Measurements from ENCODE around the gene JAG1.

Gene JAG1

DNA sequence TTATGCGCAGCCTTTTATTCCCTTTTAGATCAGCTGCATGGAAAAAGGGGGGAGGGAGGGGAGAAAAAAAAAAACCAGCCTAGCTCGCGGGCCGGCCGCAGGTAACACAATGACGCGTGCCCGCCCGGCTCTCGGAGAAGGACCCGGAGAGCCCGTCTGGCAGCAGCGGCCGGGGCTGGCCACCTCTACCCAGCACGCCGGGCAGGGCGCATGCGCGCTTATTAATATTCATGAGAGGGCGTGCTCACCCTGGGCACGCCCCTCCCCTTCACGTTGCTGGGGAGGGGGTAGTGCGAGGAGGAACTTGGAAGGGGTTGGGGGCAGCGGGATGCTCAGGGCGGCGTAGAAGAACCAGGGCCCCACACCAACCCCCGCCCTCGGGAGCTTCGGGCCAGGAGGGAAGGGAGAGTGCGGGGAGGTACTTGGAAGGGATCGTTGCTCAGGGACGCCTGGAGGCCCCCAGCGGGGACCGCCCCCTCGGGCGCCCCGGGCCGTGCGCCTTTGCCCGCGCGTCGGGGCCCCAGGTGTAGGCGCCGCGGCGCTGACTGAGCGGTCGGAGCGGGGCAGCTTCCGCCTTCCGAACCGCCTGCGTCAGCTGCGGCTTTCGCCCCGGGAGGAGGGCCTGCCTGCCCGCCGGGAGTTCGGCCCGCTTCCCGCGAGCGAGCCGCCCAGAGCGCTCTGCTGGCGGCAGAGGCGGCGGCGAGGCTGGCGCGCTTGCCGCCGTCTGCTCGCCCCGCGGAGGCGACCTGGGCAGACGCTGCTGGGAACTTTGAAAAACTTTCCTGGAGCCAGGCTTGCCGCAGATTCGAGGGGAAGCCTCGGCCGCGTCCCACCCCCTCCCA lies at the start of gene JAG1:
Gene JAG1, minus strand, starts transcription at position 158 of the 842 bp plus-strand sequence. CDS start 469 bp downstream, outside the sequence.
- Histone ChIP-seq H3K36me3 (ENCODE audit: control insufficient read depth, low read length) (no peaks in the 10 kb centered on the region), H3K79me2 (ENCODE audit: control insufficient read depth, low read length) (no peaks in the 10 kb centered on the region), H3K4me3 (ENCODE audit: low read length) (peak within 1 kb of the TSS; percentile 74), H3K9me3 (ENCODE audit: control insufficient read depth, insufficient read depth, low read length) (no peaks in the 10 kb centered on the region), H4K20me1 (ENCODE audit: control insufficient read depth, insufficient read depth, low read depth, low read length) (no peaks in the 10 kb centered on the region; the same call in 1 of the 2 replicates), H3K4me1 (ENCODE audit: control insufficient read depth, low read length) (peaks cover 42% of the 10 kb centered on the region), H3K9me2 (replicated peaks; ENCODE audit: control insufficient read depth, low read length) (no peaks in the 10 kb centered on the region), H3K27me3 (ENCODE audit: control insufficient read depth, low read length) (peaks cover 56% of the 10 kb centered on the region), H3K4me2 (ENCODE audit: low read length) (peak within 1 kb of the TSS; percentile 67), H3K27ac (ENCODE audit: low read depth, low read length) (no peak within 1 kb of the TSS), H3F3A (ENCODE audit: control insufficient read depth, insufficient read depth) (0 out of 2 replicates have a peak, but pooled peaks cover 3% of the 10 kb centered on the region)
- no peak for TF ChIP-seq EZH2phosphoT487 (IDR thresholded peaks at IDR 0.05; ENCODE audit: borderline replicate concordance, low read length)
- TF ChIP-seq, protein P1, sequence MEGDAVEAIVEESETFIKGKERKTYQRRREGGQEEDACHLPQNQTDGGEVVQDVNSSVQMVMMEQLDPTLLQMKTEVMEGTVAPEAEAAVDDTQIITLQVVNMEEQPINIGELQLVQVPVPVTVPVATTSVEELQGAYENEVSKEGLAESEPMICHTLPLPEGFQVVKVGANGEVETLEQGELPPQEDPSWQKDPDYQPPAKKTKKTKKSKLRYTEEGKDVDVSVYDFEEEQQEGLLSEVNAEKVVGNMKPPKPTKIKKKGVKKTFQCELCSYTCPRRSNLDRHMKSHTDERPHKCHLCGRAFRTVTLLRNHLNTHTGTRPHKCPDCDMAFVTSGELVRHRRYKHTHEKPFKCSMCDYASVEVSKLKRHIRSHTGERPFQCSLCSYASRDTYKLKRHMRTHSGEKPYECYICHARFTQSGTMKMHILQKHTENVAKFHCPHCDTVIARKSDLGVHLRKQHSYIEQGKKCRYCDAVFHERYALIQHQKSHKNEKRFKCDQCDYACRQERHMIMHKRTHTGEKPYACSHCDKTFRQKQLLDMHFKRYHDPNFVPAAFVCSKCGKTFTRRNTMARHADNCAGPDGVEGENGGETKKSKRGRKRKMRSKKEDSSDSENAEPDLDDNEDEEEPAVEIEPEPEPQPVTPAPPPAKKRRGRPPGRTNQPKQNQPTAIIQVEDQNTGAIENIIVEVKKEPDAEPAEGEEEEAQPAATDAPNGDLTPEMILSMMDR (IDR thresholded peaks at IDR 0.05; ENCODE audit: low read depth, low read length, poor library complexity, severe bottlenecking) = no peak

DNA sequence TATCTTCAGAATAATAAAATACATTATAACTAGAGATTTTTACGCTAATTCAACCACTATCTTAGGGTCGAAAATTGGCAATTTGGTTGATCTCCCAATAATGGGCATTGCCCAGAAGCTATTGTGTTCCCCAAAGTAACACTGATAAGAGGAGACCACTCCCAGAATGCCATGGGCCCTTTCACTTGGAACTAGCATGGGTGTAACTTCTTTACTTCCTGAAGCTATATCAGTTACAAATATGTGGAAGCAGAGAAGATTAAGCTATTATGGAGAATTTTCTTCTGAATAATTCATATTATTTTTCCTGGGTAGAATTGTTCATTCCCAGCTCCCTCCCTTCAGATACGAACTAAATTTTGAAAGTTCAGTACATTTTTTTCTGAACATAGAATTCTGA lies 48.2 kb upstream of the JAG1 start:
- Histone ChIP-seq H3F3A (ENCODE audit: control insufficient read depth, insufficient read depth) (no peaks in the 10 kb centered on the region), H3K27me3 (ENCODE audit: control insufficient read depth, low read length) (no peaks in the 10 kb centered on the region), H3K4me3 (ENCODE audit: low read length) (no peak overlapping the region), H3K4me1 (ENCODE audit: control insufficient read depth, low read length) (no peaks in the 10 kb centered on the region), H3K27ac (ENCODE audit: low read depth, low read length) (no peak overlapping the region), H3K36me3 (ENCODE audit: control insufficient read depth, low read length) (no peaks in the 10 kb centered on the region), H3K9me2 (replicated peaks; ENCODE audit: control insufficient read depth, low read length) (no peaks in the 10 kb centered on the region), H3K4me2 (ENCODE audit: low read length) (no peak overlapping the region), H3K79me2 (ENCODE audit: control insufficient read depth, low read length) (no peaks in the 10 kb centered on the region), H3K9me3 (ENCODE audit: control insufficient read depth, insufficient read depth, low read length) (no peaks in the 10 kb centered on the region), H4K20me1 (ENCODE audit: control insufficient read depth, insufficient read depth, low read depth, low read length) (no peaks in the 10 kb centered on the region)
- TF ChIP-seq, protein P1 (IDR thresholded peaks at IDR 0.05; ENCODE audit: low read depth, low read length, poor library complexity, severe bottlenecking) = no peak
- no peak for TF ChIP-seq EZH2phosphoT487 (IDR thresholded peaks at IDR 0.05; ENCODE audit: borderline replicate concordance, low read length)

DNA sequence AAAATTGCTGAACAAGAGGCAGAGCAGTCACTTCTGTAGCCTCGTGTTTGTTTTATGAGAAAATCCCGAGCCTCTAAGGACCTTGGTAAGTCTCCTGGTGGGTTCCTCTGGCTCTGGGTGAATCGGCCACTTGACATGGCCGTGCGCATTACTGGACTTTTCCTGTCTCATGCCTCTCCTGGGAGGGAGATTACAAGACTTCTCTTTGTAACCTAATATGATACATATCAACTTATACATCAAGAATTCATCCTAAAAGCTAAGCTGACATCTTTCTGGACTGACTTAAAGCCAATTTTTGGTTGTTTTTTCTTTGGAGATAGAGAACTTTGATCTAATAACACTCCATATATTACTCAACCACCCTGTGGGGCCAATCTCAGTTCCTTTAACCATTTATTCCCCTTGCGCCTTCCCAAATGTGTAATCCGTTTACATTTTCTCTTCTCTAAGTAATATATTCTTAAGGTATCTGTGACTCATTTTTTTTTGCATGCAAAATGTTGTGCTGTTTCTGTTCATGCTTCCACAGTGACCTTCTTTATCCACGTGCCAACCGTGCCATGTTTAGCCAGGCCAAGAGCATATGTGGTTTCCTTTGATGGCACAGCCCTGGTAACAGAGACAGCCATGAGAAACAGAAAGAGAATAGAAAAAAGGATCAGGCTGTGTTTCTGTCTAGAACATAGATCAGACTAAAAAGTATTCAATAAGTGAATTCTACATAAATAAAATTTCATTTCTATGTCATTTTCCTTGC lies 47.5 kb upstream of the JAG1 start:
- no peaks in the 10 kb centered on the region for H3K9me2 ChIP-seq (replicated peaks; ENCODE audit: control insufficient read depth, low read length)
- H3K4me2 ChIP-seq (ENCODE audit: low read length) = no peak overlapping the region
- H3F3A ChIP-seq (ENCODE audit: control insufficient read depth, insufficient read depth) = no peaks in the 10 kb centered on the region
- no peaks in the 10 kb centered on the region for H3K27me3 ChIP-seq (ENCODE audit: control insufficient read depth, low read length)
- no peaks in the 10 kb centered on the region for H3K79me2 ChIP-seq (ENCODE audit: control insufficient read depth, low read length)
- no peaks in the 10 kb centered on the region for H3K9me3 ChIP-seq (ENCODE audit: control insufficient read depth, insufficient read depth, low read length)
- no peaks in the 10 kb centered on the region for H4K20me1 ChIP-seq (ENCODE audit: control insufficient read depth, insufficient read depth, low read depth, low read length)
- no peaks in the 10 kb centered on the region for H3K36me3 ChIP-seq (ENCODE audit: control insufficient read depth, low read length)
- TF ChIP-seq EZH2phosphoT487 (IDR thresholded peaks at IDR 0.05; ENCODE audit: borderline replicate concordance, low read length) = no peak
- TF ChIP-seq, protein P1 (IDR thresholded peaks at IDR 0.05; ENCODE audit: low read depth, low read length, poor library complexity, severe bottlenecking) = no peak
- no peak overlapping the region for H3K27ac ChIP-seq (ENCODE audit: low read depth, low read length)
- H3K4me3 ChIP-seq (ENCODE audit: low read length) = no peak overlapping the region
- no peaks in the 10 kb centered on the region for H3K4me1 ChIP-seq (ENCODE audit: control insufficient read depth, low read length)

All from DOHH2 (cell line).